ENCODE measurements around the gene HECW1. TPM values are rescaled to one million over a fixed set of nuclear protein-coding genes. Genes with fewer than 3 reads are reported as not detected.

The HECW1 gene
- total RNA-seq, 1 donor from 2014 or later: 0.11 TPM

GRCh38 chr7:43164757-43165156 lies 52.3 kb downstream of the HECW1 start:
- no peak overlapping the region for H3K27ac Mint-ChIP-seq
- TF ChIP-seq CTCF (IDR thresholded peaks at IDR 0.05) (no peak), EZH2 (IDR thresholded peaks at IDR 0.05) (no peak), EZH2phosphoT487 (IDR thresholded peaks at IDR 0.05) (no peak)
- no peaks in the 10 kb centered on the region for H3K27me3 Mint-ChIP-seq (ENCODE audit: insufficient read depth, low read depth)
- no peaks in the 10 kb centered on the region for H3K79me2 ChIP-seq (ENCODE audit: low read depth)
- H2AFZ ChIP-seq (replicated peaks): no peak overlapping the region
- peaks cover 15% of the 10 kb centered on the region for H3K4me1 Mint-ChIP-seq
- no peak for DNase-seq (ENCODE audit: low spot score)
- H3K4me3 ChIP-seq: no peak overlapping the region
- H3K4me3 Mint-ChIP-seq: no peak overlapping the region
- no peaks in the 10 kb centered on the region for H3K9me3 ChIP-seq (ENCODE audit: low read depth)
- H3K4me2 ChIP-seq: no peak overlapping the region
- no peak overlapping the region for H3K27ac ChIP-seq
- no peaks in the 10 kb centered on the region for H3K36me3 ChIP-seq
- no peaks in the 10 kb centered on the region for H3F3A ChIP-seq (ENCODE audit: low read depth)
- H3K9me3 Mint-ChIP-seq: no peaks in the 10 kb centered on the region
- H3K9ac ChIP-seq: no peak overlapping the region
- H3K27me3 ChIP-seq: no peaks in the 10 kb centered on the region
- no peaks in the 10 kb centered on the region for H3K36me3 Mint-ChIP-seq
- H3K4me1 ChIP-seq: no peaks in the 10 kb centered on the region
- H4K20me1 ChIP-seq (ENCODE audit: low read depth): no peaks in the 10 kb centered on the region

- Mint-ChIP-seq H3K4me3 (no peak overlapping the region), H3K36me3 (no peaks in the 10 kb centered on the region), H3K27me3 (ENCODE audit: insufficient read depth, low read depth) (no peaks in the 10 kb centered on the region), H3K9me3 (no peaks in the 10 kb centered on the region), H3K4me1 (peaks cover 31% of the 10 kb centered on the region), H3K27ac (no peak overlapping the region)
- no peaks in the 10 kb centered on the region for H3F3A ChIP-seq (ENCODE audit: low read depth)
- H3K4me2 ChIP-seq: no peak overlapping the region
- no peak overlapping the region for H2AFZ ChIP-seq (replicated peaks)
- H3K9me3 ChIP-seq (ENCODE audit: low read depth): no peaks in the 10 kb centered on the region
- H3K4me1 ChIP-seq: peaks cover 14% of the 10 kb centered on the region
- no peak overlapping the region for H3K4me3 ChIP-seq
- no peaks in the 10 kb centered on the region for H3K79me2 ChIP-seq (ENCODE audit: low read depth)
- no peak overlapping the region for H3K27ac ChIP-seq
- no peaks in the 10 kb centered on the region for H4K20me1 ChIP-seq (ENCODE audit: low read depth)
- H3K9ac ChIP-seq: no peak overlapping the region
- TF ChIP-seq EZH2phosphoT487 (IDR thresholded peaks at IDR 0.05): no peak
- no peak for TF ChIP-seq CTCF (IDR thresholded peaks at IDR 0.05)
- no peak for TF ChIP-seq EZH2 (IDR thresholded peaks at IDR 0.05)
- no peak for DNase-seq (ENCODE audit: low spot score)
- no peaks in the 10 kb centered on the region for H3K36me3 ChIP-seq
- H3K27me3 ChIP-seq: no peaks in the 10 kb centered on the region
These were observed 54.2 kb downstream of the HECW1 start for GRCh38 chr7:43166686-43167085.

- DNase-seq (ENCODE audit: low spot score): no peak
- no peak overlapping the region for H3K4me2 ChIP-seq
- H3K9me3 ChIP-seq (ENCODE audit: low read depth): no peaks in the 10 kb centered on the region
- H3F3A ChIP-seq (ENCODE audit: low read depth): no peaks in the 10 kb centered on the region
- TF ChIP-seq EZH2phosphoT487 (IDR thresholded peaks at IDR 0.05) (no peak), CTCF (IDR thresholded peaks at IDR 0.05) (no peak), EZH2 (IDR thresholded peaks at IDR 0.05) (no peak)
- no peak overlapping the region for H2AFZ ChIP-seq (replicated peaks)
- H4K20me1 ChIP-seq (ENCODE audit: low read depth): no peaks in the 10 kb centered on the region
- no peak overlapping the region for H3K9ac ChIP-seq
- no peak overlapping the region for H3K4me3 ChIP-seq
- no peaks in the 10 kb centered on the region for H3K27me3 ChIP-seq
- H3K4me1 ChIP-seq: peaks cover 22% of the 10 kb centered on the region
- Mint-ChIP-seq H3K27me3 (ENCODE audit: insufficient read depth, low read depth) (no peaks in the 10 kb centered on the region), H3K4me3 (no peak overlapping the region), H3K27ac (no peak overlapping the region), H3K9me3 (no peaks in the 10 kb centered on the region), H3K36me3 (no peaks in the 10 kb centered on the region), H3K4me1 (peaks cover 29% of the 10 kb centered on the region)
- no peak overlapping the region for H3K27ac ChIP-seq
- no peaks in the 10 kb centered on the region for H3K36me3 ChIP-seq
- H3K79me2 ChIP-seq (ENCODE audit: low read depth): no peaks in the 10 kb centered on the region
These were observed 56.6 kb downstream of the HECW1 start for GRCh38 chr7:43169076-43169475.

Data from neural progenitor cell (in vitro differentiated cells).